DMS 273 treated with DMSO at 0.1 percent for 48 hours (cell line): ENCODE results near the gene IFT74.

Experiments
- DNase-seq: peaks from one replicate; lab custom pipeline; 2025; lab: John Stamatoyannopoulos, UW

Gene IFT74

DNA sequence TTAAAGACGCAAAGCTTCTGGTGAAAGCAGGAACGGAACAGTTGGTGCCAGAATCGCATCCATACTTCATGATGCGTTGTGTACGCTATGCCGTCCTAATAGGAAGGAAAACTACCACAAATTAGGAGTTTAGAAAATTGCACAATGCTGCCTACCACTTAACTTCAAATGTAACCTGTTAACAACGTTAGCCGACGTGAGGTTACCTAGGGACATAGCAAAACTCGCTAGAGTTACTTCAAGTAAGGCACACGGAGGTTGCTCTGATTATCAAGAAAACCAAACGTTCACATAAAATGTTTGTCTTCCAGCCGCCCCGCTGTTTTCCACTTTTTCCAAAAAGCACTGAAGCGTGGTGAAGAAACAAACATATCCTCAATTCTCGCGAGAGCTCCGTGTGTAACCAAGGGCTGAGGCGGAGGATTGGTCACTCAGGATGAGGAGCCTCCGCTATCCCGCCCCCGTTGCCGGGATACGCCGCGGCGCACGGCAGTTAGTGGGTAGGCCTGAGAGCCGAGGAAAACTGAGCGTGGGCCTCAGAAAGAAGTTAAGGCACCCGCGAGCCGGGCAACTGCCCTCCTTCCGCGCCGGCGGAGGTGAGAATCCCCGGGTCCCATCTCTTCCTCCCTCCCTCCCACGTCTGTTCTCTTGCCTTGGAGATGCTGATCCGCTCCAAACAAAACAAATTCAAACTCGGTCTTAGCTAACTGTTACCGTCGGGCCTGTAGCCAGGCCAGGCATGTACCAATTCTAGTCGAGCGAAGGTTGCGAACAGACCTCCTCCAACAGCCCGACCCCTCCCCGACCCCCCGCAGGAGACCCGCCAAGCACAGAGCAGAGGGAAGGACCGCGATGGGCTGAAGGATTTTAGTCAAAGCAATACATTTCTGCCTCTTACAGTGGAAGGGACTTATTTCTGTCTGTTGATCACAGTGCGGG, at the start of gene IFT74:
Gene IFT74 (plus strand): TSS at position 492 of the 939 bp plus-strand sequence. CDS start 5,556 bp downstream, outside the sequence.
- peak; percentile 87 for DNase-seq

GRCh38 chr9:26913138-26913668, 43.0 kb upstream of the IFT74 start:
- DNase-seq, result no peak

DNA sequence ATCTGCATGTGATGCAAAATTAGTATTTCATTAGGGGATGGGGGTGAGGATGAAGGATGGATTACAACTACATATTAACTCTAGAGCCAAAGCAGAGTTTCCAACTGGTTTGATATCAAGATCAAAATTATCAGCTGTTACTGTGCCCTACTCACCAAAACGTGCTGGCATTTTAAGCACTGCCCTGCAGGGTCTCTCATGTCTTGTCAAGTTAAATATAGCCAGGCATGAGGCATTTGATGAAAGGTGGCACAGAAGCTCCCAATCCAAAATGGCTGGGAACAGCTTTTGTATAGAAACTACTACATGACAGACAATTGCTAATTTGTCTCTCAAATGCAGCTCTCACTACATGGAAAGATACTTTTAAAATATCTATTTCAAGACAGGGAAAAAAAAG, 36.5 kb upstream of the IFT74 start:
- no peak for DNase-seq

DNA sequence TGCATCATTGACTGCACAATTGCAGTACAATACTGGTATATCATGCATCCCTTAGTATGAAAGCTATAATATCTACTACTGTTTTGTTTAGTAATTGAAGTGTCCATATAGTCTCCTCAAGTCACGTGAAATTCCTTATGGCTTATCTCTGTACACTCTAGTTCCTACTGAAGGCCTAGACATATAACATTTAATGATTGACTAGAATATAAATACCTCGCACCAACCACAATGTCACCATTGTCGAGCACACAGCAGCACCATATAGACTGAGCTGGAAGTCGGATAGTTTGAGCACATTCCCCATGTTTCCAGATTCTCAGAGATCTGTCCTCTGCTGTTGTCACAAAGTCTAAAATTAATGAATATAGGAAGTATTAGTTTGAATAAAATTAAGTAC, 30.6 kb upstream of the IFT74 start:
- no peak for DNase-seq

GRCh38 chr9:26928902-26929495, 27.2 kb upstream of the IFT74 start:
- DNase-seq, result no peak

DNA sequence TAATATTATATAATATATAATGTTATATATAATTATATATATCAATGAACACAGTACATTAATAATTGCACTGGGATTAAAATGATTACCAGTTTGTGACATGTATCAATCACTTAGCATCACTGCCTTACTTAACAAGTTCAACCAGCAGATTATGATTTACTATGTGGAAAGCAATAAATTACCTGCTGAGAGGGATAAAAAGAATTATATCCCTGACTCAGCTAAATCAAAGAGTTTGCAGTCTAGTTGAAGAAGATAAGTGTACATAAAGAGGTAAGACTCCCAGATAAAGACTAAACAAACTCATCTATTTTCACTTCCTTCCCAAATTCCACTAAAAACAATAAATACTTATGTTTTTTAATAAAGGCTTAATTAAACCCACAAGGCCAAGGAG, 20.4 kb upstream of the IFT74 start:
- DNase-seq, result no peak

DNA sequence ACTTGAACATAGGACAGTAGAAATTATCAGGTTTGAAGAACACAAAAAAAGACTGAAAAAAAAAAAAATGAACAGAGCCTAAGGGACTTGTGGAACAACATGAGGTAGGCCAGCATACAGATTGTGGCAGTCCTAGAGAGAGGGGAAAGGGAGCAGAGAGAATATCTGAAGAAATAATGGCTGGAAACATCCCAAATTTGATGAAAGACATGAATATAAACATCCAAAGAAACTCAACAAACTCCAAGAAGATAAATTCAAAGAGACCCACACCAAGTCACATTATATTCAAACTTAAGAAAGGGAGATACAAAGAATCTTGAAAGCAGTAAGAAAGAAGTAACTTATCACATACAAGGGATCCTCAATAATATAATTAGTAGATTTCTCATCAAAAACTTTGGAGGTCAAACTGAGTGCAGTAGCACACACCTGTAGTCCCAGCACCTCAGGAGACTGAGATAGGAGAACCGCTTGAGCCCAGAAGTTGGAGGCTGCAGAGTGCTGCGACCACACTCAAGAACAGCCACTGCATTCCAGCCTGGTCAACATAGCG, 18.3 kb upstream of the IFT74 start:
- no peak for DNase-seq

DNA sequence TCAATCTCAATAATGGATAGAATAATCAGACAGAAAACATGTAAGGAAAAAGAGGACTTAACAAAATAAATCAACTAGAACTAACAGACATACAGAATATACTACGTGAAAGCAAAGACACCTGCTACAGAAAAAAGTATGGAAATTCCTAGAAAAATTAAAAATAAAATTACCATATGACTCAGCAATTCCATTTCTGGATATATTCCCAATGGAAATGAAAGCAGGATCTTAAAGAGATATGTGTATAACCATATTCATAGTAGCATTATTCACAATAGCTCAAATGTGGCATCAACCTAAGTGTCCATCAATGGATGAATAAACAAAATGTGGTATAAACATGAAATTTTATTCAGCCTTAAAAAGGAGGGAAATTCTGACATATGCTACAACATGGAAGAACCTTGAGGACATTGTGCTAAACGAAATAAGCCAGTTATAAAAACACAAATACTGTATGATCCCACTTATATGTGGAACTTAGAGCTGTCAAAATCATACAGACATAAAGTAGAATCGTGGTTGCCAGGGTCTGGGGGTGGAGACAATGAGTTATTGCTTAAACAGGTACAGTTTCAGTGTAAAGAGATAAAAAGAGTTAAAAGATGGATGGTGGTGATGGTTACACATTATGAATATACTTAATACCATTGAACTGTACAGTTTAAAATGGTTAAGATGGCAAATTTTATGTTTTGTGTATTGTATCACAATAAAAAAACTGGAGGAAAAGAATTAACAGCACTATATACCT, 16.1 kb upstream of the IFT74 start:
- DNase-seq, result no peak

DNA sequence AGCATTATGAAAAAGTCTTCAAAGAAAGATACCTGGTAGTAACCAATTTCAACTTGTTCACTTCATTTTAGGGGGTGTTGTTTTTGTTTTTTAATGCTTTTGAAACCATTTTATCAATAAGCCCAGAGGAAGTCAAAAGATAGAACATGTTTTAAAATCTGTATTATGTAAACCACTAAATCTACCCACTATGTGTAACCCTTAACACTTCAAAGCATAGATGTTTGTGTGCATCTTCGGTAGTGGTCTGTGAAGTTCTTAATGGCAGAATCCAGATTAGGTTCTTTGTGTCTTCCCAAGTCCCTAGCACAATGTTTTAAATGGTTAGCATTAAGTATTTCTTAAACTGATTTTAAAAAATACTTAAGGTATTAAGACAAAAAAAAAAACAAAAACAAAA, 15.4 kb upstream of the IFT74 start:
- DNase-seq, result no peak

- DNase-seq, result no peak
Measured at GRCh38 chr9:26945591-26945990, 10.6 kb upstream of the IFT74 start.

DNA sequence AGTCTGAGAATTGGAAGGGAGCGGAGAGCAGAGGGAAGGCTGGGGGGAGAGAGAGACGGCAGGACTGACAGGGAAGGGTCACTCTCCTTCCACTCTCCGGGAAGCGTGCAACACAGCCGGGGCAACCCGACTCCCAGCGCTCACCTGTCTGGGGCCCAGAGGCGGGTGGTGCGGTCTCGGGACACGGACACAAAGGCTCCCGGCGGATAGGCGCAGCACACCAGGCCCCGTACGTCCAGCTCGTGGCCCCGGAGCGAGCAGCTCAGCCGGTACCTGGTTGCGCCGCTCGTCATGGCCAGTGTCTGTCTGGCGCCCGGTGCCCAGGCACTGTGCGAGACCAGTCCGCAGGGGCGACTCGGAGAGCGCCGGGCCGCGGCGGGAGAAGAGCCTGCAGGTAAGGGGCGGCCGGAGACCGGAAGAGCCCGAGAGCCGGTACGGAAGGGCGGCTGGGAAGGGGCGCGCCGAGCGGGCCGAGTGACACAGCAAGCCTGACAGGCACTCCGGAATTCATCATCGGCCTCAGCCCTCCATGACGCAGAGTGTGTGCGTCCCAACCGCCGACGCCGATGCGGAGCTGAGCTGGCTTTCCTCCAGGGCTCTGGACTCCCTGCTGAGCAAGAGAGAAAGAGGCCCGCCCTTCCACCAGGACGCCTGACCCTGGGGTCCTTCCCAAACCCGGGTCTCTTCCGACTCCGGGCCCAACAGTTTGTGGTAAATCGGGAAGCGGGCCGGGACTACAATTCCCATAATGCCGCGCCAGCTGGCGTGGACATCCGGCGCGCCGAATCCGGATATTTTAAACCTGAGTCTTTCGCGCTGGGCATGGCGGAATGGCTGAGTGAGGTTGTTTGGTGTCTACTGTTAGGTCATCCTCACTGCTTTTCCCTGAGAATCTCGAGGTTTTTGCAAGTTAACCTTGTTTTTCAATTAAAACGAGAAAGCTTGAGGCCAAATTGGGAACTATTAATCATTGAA, 9.2 kb upstream of the IFT74 start, which contains the start of gene PLAA:
Gene PLAA (minus strand): TSS at position 490 of the 975 bp plus-strand sequence. CDS start 197 bp downstream, at position 293.
- peak; percentile 87 for DNase-seq

DNA sequence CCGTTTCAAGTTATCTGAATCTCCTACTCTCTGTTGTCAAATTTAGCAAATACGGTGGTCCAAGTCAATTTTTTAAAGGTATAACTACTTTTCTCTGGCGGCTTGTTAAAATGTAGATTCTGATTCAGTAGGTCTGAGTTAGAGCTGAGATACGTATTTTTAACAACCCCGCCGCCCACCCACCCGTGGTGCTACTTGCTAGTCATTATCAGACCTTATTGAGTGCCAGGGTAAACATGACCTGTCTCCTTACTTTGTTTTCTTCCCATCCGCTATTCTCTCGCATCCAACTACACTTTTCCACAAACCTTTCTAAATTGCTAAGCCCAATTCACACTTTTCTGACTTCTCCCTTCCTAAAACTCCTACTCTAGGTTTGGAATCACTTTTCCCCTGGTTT, 8.5 kb upstream of the IFT74 start:
- DNase-seq, result no peak

GRCh38 chr9:26949637-26950069, 6.6 kb upstream of the IFT74 start:
- DNase-seq, result no peak

DNA sequence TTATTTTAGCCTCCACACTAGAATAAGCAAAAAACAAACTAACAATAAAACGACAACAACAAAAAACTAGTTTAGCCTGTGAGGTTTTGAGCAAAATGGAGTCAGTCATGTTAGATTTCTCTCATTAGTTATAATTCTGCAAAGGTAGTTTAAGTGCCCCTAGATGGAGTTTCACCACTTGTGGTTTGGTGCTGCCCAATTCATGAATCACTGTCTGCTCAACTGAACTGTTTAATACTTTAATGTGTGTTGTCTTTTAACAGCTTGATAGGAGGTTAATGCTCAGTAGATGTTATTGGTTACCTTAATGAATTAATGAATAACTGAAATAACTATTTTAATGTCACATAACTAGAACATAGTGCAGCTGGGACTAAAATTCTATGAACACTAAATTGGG, 5.7 kb upstream of the IFT74 start:
- DNase-seq, result no peak

GRCh38 chr9:26951794-26952193, 4.4 kb upstream of the IFT74 start:
- DNase-seq, result no peak

DNA sequence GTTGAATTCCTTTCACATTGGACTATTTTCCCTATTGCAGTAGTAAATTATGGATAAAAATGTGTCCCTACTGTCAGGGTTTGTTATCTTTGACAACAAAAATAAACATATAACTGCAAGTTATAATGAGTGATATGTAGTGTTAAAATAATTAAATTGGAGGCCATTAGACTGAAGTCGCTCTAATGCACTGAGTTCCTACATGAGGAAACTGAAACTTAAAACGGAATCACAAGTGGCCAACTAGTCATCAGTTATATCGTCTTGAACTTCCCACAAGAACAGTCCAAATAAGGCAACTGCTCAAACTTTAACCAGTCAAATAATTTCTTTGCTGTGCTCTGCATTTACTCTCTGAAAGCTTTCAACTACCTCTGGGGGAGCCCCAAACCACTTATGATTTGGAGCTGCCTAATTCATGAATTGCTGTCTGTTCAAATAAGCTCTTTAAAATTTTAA, 2.1 kb upstream of the IFT74 start:
- DNase-seq, result no peak

GRCh38 chr9:26955222-26955903, 849 bp upstream of the IFT74 start:
- DNase-seq, result no peak

DNA sequence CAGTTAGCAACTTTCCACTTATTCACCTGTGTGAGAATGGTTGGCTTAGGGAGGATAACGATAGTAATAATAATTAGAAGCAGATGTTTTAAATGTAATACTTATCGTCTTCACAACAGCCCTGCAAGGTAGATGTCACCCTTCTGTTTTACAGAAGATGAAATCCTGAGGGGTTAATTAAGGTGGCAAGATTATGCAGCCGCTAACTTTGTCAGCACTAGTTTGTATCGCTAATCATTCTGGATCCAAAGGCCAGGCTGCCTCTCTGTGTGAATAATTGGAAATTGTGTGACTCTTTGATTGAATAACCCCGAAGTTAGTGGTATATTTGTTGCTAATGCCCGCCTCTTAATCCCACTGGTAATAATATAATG, 635 bp downstream of the IFT74 start:
- DNase-seq, result no peak

GRCh38 chr9:26971721-26972120, 15.5 kb downstream of the IFT74 start:
- no peak for DNase-seq

DNA sequence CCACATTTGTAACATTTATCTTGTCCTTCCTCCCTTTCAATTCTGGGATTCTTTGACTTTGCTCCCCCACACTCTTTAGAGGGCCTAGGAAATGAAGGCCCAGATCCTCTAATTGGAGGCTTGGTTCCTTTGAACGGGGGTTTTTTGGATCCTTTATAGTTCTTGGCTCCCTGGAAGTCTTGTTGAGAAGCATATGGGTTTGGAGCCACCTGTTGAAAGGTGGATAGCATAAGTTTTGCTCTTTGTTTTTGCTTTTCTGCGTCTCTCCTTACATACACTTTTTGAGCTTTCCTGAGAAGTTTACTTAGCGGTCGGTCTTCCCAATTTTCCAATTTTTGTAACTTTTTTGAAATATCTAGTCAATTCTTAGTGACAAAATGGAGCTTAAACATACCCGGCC, 17.8 kb downstream of the IFT74 start:
- DNase-seq, result no peak
